NCI-H510A (cell line): ENCODE results near the gene HABP2.

Experiments used
- DNase-seq: peaks from one replicate; lab custom pipeline; 2025; lab: John Stamatoyannopoulos, UW

Gene HABP2

DNA sequence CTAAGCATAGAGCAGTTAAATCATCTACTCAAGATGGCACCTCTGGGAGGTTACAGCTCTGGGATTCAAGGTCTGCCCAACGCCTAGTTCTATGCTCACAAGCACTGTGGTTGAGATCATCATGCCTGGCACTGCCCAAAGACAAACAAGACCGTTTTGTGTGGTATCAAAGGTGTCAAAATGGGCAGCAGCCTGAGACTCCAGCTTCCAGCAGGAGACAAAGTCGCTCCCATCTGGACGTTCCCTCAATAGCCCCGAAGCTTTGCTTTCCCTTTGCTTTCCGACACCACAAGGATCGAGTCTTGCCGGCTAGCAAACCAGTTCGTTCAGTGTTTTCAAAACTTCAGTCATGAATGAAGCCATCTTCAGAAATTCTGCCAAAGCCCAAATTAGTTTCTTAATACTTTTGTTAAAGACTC, 5.1 kb downstream of the HABP2 start:
- DNase-seq = no peak

- no peak for DNase-seq
Measured at GRCh38 chr10:113560071-113560470, 7.2 kb downstream of the HABP2 start.

GRCh38 chr10:113561214-113561613, 8.4 kb downstream of the HABP2 start:
- DNase-seq = no peak

- no peak for DNase-seq
Measured at GRCh38 chr10:113562069-113562468, 9.2 kb downstream of the HABP2 start.

DNA sequence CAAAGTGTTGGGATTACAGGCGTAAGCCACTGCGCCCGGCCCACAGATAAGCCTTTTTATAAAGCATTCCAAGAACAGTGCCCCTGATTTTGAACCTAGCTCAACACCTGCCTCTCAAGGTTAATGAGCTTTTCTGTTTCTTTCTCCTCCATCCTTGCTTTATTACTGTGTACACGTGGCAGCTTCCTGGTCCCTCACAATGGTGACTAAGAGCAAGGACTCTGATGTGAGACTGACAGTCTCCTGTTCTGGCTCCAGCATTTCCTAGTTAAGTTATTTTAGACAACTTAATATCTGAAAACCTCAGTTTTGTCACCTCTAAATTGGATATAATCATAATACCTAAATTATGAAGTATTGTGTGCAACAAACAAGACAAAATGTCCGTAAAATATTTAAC, 9.9 kb downstream of the HABP2 start:
- no peak for DNase-seq

GRCh38 chr10:113563306-113564088, 10.6 kb downstream of the HABP2 start:
- peak; percentile 46 for DNase-seq

- DNase-seq = peak; percentile 59
Measured at GRCh38 chr10:113565364-113565763, 12.5 kb downstream of the HABP2 start.

DNA sequence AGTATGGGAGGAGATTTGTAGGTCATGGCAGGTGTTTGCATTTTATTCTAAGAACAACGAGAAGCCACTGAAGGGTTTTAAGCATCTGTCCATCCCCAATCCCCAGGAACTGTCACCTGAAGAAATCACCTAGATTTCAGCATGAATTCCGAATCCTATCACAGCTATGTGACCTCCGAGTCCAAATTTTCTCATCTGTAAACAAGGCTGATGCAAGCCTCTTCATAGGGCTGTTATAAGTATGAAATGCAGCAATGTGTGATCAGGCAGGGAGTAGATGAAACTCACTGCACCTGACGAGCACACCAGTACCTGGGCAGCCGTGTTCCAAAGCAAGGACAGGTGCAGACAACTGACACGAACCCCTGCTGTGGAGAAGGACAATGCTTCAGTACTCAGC, 14.0 kb downstream of the HABP2 start:
- peak; percentile 96 for DNase-seq

DNA sequence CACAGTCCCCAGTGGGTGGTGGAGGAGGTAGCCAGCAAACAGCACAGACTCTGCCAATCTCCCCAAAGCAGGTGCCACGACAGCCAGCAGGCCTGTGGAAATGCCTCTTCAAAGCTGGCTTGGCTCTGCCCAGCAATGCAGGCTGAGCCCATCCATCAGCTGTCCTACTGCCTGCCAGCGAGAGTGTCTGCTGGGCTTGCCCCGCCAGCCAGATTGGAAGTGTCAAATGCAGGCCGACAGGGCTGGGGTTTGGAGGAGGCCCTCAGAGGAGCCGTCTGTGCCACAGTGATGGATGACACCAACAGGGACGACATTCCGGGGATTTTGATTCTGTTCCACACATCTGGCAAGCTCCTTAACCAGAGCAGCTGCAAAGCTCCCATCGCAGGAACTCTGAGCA, 16.7 kb downstream of the HABP2 start:
- DNase-seq = no peak

DNA sequence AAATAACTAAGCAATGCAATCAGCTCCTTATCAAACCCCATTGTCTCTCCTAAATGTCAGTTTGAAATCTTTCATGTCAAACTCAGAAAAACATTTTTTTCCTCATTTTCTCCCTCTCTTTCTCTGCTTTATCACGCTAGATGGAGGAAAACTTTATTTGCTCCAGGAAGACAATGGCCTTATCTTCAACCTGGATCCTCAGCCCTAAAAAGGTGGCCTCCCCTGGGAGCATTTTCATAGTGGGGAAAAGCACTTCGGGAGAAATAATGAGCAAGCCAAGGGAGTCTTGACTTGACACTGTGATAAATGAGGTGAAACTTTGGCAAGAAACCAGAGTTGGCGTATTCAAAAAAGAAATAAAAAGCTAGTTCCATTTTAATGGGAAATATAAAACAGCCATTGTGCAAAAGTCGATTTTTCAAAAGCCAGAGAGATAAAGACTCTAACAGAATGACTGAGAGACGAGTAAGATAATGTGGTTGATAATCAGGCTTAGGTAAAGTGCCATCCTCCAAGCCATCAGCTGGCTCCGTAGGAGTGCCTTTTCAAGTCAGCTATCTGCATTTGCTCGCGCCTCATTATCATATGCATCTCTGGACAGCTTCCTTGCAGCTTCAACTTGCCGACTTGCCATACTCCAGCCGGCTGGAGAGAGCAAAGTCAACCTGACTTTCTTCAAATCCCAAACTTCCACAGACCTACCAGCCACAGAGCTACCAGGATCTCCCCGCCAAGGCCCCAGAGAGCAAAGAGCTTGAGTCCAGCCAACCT, 19.9 kb downstream of the HABP2 start:
- no peak for DNase-seq

DNA sequence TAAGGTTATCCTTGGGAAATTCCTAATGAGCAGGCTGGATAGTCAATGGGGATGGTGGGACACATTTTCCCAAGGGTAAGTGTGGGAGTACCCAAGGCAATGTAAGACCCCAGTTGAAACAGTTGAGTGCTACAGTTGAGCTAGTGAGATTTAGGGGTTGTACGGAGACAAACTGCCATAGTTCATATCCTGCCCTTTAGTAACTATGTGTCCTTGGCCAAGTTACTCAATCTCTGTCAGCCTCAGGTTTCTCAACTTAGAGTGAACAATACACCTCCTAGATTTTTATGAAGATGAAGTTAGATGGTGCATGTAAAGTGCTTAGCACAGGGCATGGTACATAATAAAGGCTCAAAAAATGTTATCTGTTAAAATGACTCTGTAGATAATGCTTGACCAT, 20.5 kb downstream of the HABP2 start:
- DNase-seq = no peak

- DNase-seq = no peak
Measured at GRCh38 chr10:113576852-113577251, 24.0 kb downstream of the HABP2 start.

- no peak for DNase-seq
Measured at GRCh38 chr10:113578773-113579172, 25.9 kb downstream of the HABP2 start.

GRCh38 chr10:113581092-113581491, 28.2 kb downstream of the HABP2 start:
- DNase-seq = no peak

GRCh38 chr10:113583571-113583970, 30.7 kb downstream of the HABP2 start:
- DNase-seq = no peak

GRCh38 chr10:113585949-113586348, 33.1 kb downstream of the HABP2 start:
- peak; percentile 49 for DNase-seq

DNA sequence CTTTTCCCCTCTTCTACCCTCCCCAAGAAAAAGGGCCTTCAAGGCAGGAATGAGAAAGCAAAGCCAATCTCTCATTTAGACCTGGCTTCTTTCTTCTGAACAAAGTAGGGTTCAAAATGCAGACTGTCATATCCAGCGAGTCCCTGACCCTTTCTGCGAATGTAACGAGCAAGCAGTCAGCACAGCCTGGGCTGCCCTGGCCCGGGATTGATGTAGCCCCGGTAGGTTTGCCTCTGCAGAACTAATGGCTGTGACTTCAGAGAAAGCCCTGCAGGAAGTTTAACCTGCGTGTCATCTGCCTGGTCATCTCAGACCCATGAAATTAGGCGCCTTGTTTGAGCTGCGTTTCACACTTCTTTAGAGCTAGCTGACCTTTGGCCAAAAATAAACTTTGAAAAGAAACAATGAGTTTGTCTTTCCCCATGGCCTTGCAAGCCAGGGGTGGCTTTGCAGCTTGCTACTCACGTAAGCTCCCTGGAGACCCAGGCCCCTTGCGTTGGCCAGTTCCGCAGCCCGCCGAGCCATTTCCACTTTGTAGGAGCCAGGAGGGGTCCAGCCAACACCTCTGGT, 36.4 kb downstream of the HABP2 start:
- no peak for DNase-seq

- DNase-seq = no peak
Measured at GRCh38 chr10:113590581-113590980, 37.7 kb downstream of the HABP2 start.

DNA sequence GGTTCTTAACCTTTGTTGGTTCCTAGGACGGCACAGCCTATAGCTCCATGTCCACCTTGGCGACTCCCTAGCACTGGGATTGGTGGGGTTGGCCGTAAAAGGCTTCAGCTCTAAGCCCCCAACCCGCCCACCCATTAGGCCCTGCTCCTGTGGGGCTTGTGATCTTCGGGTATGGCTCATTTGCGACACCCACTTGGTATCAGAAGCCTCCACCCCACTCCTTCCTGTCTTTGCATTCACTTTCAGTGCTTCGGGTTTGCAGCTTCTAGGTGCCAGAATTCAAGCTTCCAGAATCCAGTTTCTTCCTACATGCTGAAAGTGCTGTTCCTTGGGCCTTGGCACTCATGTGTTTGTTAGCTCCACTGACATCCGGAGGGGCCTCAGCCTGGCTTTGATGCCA, 39.5 kb downstream of the HABP2 start:
- DNase-seq = no peak

DNA sequence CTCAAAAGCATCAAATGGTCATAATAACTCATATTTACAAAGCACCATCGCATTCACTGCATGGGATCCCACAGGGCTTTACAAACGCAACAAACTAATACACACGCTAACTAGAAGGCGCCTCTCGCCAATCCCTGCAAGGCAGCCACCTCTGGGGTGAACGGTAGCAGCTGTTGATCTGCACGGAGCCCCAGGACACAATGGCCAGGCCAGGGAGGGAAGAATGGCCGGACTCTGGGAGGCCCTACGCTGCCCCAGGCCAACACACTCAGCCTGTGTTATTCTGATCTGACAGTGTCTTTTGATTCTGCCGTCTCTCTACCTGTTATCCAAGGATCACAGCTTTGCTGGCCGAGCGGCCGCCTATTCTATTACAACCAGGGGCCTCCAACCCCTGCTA, 41.8 kb downstream of the HABP2 start:
- no peak for DNase-seq

DNA sequence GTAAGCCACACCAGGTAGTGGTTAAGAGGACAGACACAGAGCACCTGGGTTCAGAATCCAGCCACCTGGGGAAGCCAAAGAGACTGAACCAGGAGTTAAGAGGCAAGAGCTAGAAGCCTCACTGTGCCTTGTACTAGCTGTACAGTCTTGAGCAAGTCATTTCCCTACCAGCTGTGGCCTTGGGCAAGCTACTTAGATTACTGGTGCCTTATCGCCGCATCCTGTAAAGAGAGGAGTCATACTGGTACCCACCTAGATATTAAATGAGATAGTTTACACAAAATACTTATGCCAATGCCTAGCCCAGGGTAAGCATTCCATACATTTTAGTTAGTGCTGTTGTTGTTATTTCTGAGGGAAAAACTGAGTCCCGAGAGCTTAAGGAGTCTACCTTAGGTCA, 47.7 kb downstream of the HABP2 start:
- no peak for DNase-seq

DNA sequence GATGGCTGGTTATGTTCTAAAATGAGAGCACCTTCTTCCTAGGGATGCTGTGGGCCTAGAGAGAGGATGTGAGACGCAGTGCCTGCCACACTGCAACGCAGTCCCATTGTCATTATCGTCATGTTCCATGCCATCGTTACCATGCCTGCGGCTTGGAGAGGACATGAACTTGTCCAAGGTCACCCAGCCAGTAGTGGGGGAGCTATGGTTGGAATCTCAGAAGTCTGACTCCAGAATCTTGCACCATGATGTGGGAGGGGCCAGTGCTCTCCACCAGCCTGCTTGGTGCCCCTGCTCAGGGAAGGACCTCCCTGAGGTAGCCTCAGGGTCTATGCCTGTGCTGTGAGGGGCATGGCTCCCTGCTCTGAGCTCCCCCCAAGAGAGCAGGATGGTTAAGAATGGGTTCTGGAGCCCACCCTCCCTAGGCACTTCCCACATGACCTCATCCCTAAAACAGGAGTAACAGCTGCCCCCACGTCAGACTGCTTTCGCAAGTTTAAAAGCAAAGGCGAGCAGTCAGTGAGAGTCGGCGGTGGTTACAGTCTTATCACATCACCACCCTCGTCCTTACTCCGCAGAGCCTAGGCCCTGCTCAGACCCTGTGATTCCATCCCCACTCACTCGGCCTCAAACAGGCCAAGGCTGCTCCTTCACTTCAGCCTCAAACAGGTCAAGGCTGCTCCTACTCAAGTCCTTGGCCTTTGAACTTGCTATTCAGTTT, 50.4 kb downstream of the HABP2 start:
- no peak for DNase-seq

DNA sequence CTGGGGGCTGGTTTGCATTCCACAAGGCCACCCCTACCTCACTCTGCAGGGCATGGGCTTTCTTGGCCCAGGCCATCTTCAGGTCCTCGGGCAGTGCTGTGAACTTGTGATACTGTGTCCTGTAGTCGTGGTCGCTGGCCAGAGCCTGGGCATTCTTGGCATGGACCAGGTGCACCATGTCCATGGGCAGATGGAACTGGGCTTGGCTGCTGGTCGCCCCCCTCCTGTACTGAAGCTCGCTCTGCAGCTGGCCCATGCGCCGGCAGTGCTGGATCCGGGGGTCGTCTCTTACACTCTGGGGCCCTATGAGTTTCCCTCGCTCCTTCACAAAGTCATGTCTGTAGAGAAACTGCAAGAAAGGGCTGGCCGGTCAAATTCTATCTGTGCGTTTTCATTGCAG, 51.7 kb downstream of the HABP2 start:
- DNase-seq = no peak
